AG08395 (cell line): Measurements from ENCODE around the gene LCTL.
"Not testable (repeated sequence)": the region's sequence is repeated elsewhere in the genome, so short reads cannot be mapped to it uniquely, and the experiment has no call there.

Source experiments
- DNase-seq: peaks from one replicate; pipeline ENCODE4 v3.0.0; 2012; ENCODE audit warnings: mixed read lengths, low spot score

LCTL gene

DNA sequence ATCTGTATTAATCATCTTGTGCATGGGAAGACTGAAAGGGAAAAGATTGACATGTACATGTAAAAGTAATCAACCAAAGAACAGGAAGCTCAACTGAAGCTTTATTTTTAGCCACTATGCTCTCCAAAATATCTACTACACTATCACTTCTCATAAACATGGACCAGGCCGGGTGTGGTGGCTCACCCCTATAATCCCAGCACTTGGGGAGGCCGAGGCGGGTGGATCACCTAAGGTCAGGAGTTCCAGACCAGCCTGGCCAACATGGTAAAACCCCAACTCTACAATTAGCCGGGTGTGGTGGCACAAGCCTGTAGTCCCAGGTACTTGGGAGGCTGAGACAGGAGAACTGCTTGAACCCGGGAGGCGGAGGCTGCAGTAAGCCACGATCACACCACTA is 65.5 kb downstream of the LCTL start:
- DNase-seq, result not testable (repeated sequence)

DNA sequence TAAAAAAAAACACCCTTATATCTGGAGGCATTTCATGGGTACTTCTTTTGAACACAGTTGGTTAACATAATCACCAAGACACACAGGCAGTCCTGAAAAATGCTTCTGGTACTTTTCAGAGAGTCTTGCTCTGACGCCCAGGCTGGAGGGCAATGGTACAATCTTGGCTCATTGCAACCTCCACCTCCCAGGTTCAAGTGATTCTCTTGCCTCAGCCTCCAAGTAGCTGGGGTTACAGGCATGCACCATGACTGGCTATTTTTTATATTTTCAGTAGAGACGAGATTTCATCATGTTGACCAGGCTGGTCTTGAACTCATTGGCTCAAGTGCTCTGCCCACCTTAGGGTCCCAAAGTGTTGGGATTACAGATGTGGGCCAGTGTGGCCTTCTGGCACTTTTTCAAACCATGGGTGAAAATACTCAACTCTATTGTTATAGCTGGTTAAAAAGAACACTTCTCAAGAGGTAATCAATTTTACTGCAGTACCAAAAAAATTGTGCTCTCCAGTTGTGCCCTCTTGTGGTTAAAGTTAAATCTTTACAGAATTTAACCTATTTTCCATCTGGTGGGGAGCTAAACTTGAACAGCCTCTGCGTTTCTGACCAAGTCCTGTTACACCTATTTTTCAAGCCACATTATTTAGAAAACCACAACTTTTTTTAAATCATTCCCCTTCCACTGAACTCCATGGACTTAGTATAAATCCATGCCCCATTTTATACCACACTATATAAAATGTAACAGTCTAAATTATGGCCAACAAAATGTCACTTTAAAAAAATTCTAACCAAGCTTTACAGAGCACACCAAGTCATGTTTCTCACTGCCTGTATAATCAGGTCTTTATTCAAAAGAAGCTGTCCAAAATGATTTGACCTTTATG is 67.1 kb downstream of the LCTL start:
- DNase-seq, result peak; percentile 27
